GM12873 (cell line): ENCODE results near the gene MYO1E.

Experiments used
- CTCF ChIP-seq: IDR thresholded peaks from 2 replicates; pipeline ENCODE4 v1.5.1; 2012; ENCODE audit warnings: low read depth, mild to moderate bottlenecking, moderate library complexity, low read length, control low read depth; ENCODE audit not compliant: insufficient read depth; ENCODE audit errors: missing control alignments

The MYO1E gene

GRCh38 chr15:59335207-59335786, 37.4 kb downstream of the MYO1E start:
- TF ChIP-seq CTCF, result no peak

GRCh38 chr15:59334076-59334415, 38.6 kb downstream of the MYO1E start:
- TF ChIP-seq CTCF, result no peak

GRCh38 chr15:59333401-59334075, 39.1 kb downstream of the MYO1E start:
- no peak for TF ChIP-seq CTCF

- TF ChIP-seq CTCF, result no peak
These were observed 40.7 kb downstream of the MYO1E start for GRCh38 chr15:59332009-59332408.

GRCh38 chr15:59330649-59331048, 42.0 kb downstream of the MYO1E start:
- TF ChIP-seq CTCF, result no peak

- no peak for TF ChIP-seq CTCF
These were observed 42.9 kb downstream of the MYO1E start for GRCh38 chr15:59329570-59330350.

GRCh38 chr15:59329091-59329490, 43.6 kb downstream of the MYO1E start:
- TF ChIP-seq CTCF, result no peak
